GM19395 (cell line): Measurements from ENCODE around the gene NTRK2.

Experiments used
- ATAC-seq: cut with Tn5 transposase; IDR thresholded peaks from one replicate; pipeline ENCODE4 v1.9.1; 2021; ENCODE audit warnings: mild to moderate bottlenecking, moderate library complexity; ENCODE audit not compliant: unreplicated experiment

NTRK2 gene

GRCh38 chr9:84928419-84928818 is 258.9 kb downstream of the NTRK2 start:
- no peak for ATAC-seq

- no peak for ATAC-seq
Measured at GRCh38 chr9:84929068-84929467, 259.5 kb downstream of the NTRK2 start.

GRCh38 chr9:84932915-84933527 is 263.5 kb downstream of the NTRK2 start:
- ATAC-seq: no peak

GRCh38 chr9:84935528-84936117 is 266.1 kb downstream of the NTRK2 start:
- no peak for ATAC-seq

- no peak for ATAC-seq
Measured at GRCh38 chr9:84937180-84937579, 267.7 kb downstream of the NTRK2 start.

- no peak for ATAC-seq
Measured at GRCh38 chr9:84937581-84937980, 268.1 kb downstream of the NTRK2 start.

- no peak for ATAC-seq
Measured at GRCh38 chr9:84939774-84940173, 270.2 kb downstream of the NTRK2 start.

- no peak for ATAC-seq
Measured at GRCh38 chr9:84940294-84940693, 270.8 kb downstream of the NTRK2 start.

- no peak for ATAC-seq
Measured at GRCh38 chr9:84941792-84942191, 272.3 kb downstream of the NTRK2 start.

- ATAC-seq: no peak
Measured at GRCh38 chr9:84943482-84944050, 274.0 kb downstream of the NTRK2 start.

GRCh38 chr9:84945878-84946538 is 276.5 kb downstream of the NTRK2 start:
- ATAC-seq: no peak

GRCh38 chr9:84947412-84947972 is 278.0 kb downstream of the NTRK2 start:
- ATAC-seq: no peak

GRCh38 chr9:84949258-84949657 is 279.7 kb downstream of the NTRK2 start:
- ATAC-seq: no peak

GRCh38 chr9:84949971-84950370 is 280.4 kb downstream of the NTRK2 start:
- no peak for ATAC-seq

- no peak for ATAC-seq
Measured at GRCh38 chr9:84950879-84951811, 281.6 kb downstream of the NTRK2 start.

GRCh38 chr9:84953252-84953773 is 283.8 kb downstream of the NTRK2 start:
- ATAC-seq: no peak

GRCh38 chr9:84953797-84954705 is 284.5 kb downstream of the NTRK2 start:
- peak; percentile 98 for ATAC-seq

- ATAC-seq: no peak
Measured at GRCh38 chr9:84955155-84955554, 285.6 kb downstream of the NTRK2 start.

GRCh38 chr9:84955971-84956370 is 286.4 kb downstream of the NTRK2 start:
- no peak for ATAC-seq
